Inflammatory macrophage treated with lipopolysaccharide for 4 hours (primary cell): ENCODE measurements around the gene TCERG1L.

Source experiments
- DNase-seq: peaks from one replicate; pipeline ENCODE4 v3.0.0-alpha.2; 2020

Gene TCERG1L

DNA sequence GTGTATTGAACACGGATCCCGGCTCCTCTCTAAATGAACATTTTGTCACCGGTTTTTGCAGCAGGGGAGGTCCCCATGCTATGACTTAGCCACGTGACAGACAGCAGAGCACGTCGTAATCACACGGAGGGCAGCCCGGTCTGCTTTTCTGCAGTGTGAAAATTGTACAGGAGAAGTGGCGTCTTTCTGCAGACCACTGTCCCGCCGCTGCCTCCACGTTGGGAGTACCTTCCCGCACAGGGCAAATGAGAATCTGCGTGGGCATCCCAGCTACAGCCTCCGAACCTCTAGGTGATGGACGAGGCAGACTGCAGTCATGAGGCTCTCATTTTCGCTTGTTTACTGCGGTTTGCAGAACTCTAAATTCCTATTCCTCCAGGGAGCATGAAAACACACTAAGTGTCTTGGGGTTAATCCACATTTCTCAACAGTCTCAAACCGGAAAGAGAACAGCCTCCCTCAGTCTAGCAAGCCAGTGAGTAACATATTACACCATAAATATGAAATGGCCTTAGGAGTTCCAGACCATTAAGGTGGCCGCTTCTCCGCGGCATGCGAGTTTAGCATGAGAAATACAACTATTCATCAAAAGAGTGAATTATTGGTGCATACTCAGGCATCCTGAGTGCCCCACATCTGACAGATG lies 89.8 kb downstream of the TCERG1L start:
- no peak for DNase-seq

DNA sequence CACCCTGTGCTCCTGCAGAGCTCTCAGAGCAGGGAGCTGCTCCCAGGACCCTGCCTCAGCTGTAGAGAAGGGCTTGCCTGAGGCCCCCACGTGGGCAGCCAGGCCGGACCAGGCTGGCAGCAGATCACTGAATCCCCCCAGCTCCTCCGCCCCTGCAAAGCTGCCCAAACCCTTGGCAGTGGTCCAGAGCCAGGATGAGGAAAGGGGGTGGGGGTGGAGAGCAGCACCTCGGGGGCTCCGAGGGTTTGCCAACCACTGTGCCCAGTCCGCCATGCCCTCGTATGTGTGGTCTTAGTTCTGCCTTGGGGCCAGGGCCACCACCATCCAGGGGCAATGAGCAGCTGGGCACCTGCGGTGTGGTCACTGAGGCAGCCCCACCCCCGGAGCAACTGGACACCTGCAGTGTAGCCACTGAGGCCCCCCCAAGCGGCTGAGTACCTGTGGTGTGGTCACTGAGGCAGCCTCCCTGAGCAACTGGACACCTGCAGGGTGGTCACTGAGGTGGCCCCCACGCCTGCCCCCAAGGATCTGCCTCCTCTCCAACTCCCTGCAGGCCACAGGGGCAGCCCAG lies 90.8 kb downstream of the TCERG1L start:
- DNase-seq = no peak

DNA sequence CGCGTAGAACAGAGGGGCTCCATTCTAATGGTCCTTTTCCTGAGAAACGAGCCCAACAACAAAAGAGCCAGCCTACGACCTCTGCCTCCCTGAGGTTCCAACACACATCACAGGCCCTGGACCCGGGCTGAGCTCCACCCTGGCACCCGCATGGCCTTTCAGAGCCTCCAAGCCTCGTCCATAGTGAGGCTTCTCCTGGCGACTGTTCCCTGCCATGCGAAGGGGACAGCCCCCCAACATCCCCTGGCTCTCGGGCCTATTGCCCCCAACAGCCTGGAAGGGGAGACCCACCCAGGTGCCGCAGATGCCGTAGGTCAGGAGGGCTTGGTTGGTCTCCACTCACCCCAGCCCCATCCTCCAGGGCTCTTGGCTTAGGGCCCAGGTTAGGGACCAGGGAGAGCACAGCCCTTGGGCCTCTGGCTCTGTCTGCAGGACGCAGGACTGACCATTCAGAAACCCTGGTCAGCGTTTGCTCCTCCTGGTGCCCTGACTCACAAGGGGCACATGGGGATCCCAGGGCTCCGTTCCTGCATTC lies 91.5 kb downstream of the TCERG1L start:
- DNase-seq = no peak

GRCh38 chr10:131219584-131219886 lies 92.0 kb downstream of the TCERG1L start:
- no peak for DNase-seq

DNA sequence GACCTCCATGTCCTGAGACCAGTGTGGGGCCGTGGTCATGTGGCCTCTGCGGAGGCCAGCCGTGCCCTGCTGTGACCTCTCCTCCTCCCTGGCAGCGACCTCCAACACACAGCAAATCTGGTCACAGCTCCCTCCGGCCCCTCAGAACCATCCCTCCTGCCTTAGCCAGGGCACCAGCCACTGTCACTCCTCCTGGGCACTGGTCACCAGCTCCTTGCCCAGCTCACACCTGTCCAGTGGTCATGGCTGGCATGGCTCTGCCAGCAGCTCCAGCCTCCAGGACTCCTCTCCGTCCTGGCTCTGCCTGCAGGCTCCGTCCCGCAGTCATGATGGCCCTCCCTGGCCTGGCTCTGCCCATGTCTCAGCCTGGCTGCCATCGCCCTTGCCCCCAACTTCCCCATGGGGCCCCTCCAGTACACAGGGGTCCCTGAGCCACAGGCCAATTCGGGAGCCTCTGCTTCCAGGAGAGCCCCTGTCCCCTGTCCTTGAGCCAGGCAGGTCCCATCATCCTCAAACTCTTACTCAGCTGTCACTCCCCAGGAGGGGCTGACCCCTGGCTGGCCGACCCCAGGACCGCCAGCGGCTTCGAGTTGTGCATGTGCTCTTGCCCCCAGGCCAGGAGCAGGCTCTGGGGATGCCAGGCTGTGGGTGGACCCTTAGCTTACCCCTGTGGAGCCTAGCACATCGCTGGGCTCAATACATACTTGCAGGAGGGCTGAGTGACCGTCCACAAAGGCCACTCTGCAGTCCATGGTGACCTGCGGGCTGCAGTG lies 92.5 kb downstream of the TCERG1L start:
- DNase-seq = no peak

DNA sequence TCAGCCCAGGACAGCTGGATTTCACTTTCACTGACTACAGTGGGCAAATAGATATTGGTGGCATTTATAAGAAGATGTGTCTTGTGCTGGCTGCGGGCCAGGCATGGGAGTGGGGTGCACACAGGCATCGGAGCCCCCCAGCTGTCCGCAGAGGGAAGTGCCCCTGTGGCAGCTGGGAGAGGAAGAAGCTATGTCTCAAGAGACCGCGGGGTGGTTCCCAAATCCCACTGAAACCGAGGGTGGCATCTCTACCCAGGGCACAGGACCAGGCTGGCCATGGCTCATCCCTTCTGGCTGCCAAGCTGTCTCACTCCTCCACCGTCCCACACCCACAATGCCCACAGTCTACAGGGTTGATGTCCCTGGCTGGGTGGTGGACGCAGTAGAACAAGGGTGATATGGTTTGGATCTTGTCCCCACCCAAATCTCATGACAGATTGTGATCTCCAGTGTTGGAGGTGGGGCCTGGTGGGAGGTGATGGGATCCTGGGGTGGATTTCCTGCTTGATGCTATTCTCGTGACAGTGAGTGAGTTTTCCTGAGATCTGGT lies 94.8 kb downstream of the TCERG1L start:
- no peak for DNase-seq

GRCh38 chr10:131215776-131216175 lies 95.7 kb downstream of the TCERG1L start:
- DNase-seq = no peak

- DNase-seq = no peak
Observed at GRCh38 chr10:131214521-131215244, 96.8 kb downstream of the TCERG1L start.

- no peak for DNase-seq
Observed at GRCh38 chr10:131213741-131214505, 97.6 kb downstream of the TCERG1L start.

DNA sequence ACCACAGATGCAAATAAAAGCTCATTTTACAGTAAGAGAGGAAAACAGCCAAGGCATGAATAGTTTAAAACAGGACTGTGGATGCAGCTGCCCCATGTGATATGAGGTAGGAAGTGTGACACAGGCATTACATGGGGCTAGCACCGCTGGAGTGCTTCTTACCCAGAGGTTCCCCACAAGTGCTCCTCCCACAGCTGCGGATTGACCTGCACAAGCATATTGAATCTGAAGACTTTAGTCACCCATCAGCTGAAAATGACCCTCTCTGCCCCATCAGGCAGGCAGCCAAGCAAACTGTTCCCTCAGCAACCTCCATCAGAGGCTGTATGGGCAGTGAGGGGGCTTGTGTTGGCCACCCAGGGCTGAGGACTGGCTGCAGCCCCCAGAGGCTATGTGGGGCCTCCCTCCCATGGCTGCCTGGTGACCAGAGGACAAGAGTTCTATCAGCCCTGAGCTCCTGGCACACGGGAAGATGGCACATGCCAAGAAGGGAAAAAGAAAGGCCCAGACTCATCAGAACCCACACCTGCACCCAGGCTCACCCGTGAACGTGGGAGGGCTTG lies 98.7 kb downstream of the TCERG1L start:
- DNase-seq = no peak

GRCh38 chr10:131211965-131212619 lies 99.4 kb downstream of the TCERG1L start:
- DNase-seq = no peak

GRCh38 chr10:131211559-131211958 lies 100.0 kb downstream of the TCERG1L start:
- DNase-seq = no peak

- DNase-seq = no peak
Observed at GRCh38 chr10:131211146-131211545, 100.4 kb downstream of the TCERG1L start.

DNA sequence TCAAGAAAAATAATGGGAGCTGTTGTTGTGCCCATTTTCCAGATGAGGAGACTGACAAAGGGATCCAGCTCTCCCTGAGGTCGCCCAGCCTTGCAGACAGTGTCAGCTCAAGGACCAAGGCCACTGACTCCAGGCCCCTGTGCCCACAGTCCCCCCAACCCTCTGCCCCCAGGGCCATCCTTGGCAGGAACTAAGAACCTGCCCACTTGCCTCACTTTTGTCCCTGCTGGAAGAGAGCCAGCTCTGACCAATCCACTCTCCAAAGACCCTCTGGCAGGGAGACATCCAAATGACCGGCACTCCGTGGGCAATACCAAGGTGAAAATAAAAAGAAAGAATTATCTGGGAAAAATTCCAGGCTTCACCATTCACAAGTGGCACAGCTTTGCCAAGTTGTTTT lies 101.3 kb downstream of the TCERG1L start:
- no peak for DNase-seq

DNA sequence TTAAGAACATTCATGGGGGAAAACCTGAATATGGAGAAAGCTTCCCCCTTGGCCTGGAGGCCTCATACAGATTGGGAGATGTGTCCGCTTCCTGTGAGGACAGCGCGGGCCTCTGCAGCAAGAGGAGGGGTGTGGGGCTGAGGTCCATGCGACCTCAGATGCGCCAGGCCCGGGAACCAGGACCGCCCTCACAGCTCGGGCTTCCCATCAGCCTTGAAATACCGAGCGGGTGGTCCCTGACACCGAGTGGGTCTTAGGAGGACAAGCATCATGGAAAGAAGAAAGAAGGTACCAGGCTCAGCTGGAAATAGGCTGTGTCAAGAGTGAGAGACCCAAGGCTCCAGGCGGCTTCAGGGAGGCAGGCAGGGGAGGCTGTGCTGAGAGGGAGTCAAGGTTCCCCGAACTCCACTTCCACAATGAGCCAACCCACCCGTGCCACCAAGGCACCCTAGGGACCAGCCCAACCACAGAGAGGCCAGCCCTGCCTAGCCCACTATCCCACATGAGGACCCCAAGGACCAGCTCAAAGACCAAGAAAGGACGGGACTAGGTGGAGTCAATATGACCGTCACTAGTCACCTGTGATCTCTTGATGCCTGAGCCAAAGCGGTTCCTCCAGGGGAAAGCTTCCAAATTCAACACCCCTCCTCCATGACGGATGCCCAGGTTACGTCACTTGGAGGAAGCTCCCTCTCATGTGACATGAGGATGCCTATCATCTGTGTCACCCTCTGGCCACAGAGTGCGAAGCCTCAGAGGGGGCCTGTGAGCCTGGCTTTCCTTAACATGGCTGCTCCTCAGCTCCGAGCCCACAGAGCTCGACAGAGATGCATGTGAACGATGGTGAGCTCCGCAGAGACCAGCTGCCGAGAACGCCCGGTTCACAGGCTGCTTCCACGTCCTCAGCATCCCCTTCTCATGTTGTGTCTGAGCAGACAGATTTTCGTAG lies 103.7 kb downstream of the TCERG1L start:
- DNase-seq = no peak

GRCh38 chr10:131207176-131207575 lies 104.3 kb downstream of the TCERG1L start:
- no peak for DNase-seq

- DNase-seq = no peak
Observed at GRCh38 chr10:131206111-131206995, 105.2 kb downstream of the TCERG1L start.

GRCh38 chr10:131205556-131205955 lies 106.0 kb downstream of the TCERG1L start:
- no peak for DNase-seq
